A549 (cell line): Measurements from ENCODE around the gene SSC5D. TPM values are rescaled to one million over a fixed set of nuclear protein-coding genes. Genes with fewer than 3 reads are reported as not detected.

Source experiments
- ATAC-seq, 2 experiments: fragments of 200-7000 bp in 1 of 2; fragments of >200 bp in 1 of 2; cut with Nextera tagmentation in 1 of 2; cut with Tn5 transposase in 1 of 2; 3 replicates each; pipeline versions ENCODE4 v1.8.0 to v1.9.1; 2018 to 2020; ENCODE audit warnings: mild to moderate bottlenecking in 1 of 2, moderate library complexity in 1 of 2
- CTCF ChIA-PET: fragments of 300-600 bp; sonication (Branson Sonifier 250); formaldehyde crosslinking; extraction: SDS; loops from one replicate; lab custom pipeline; 2021; ENCODE audit warnings: antibody characterized with exemption, inconsistent platforms; lab: Yijun Ruan, JAX
- POLR2A ChIA-PET: fragments of 350-600 bp; formaldehyde crosslinking; extraction: SDS; loops from one replicate; lab custom pipeline; 2021; ENCODE audit warnings: antibody characterized with exemption, inconsistent platforms; lab: Yijun Ruan, JAX
- DNase-seq, 2 experiments: peaks; one replicate each; pipeline versions ENCODE4 v3.0.0 to v3.0.0-alpha.2; 2011 to 2016; ENCODE audit warnings: low read depth in 1 of 2, low spot score in 1 of 2
- FAIRE-seq: peaks from 2 replicates; lab custom pipeline; 2011; peaks lifted over from hg19 to GRCh38; lab: Jason Lieb, UNC
- H3K27ac ChIP-seq, 2 experiments: fragments of >200 bp; sonication (Bioruptor Twin); formaldehyde crosslinking; 3 replicates each; pipeline ENCODE4 v1.5.1; 2016 to 2017
- H3K4me1 ChIP-seq: fragments of >200 bp; sonication (Bioruptor Twin); formaldehyde crosslinking; 3 replicates; pipeline ENCODE4 v1.6.1; 2016
- H3K4me2 ChIP-seq: fragments of >200 bp; sonication (Bioruptor Twin); formaldehyde crosslinking; 3 replicates; pipeline ENCODE4 v1.6.1; 2016
- H3K4me3 ChIP-seq: fragments of >200 bp; sonication (Bioruptor Twin); formaldehyde crosslinking; 3 replicates; pipeline ENCODE4 v1.5.1; 2016
- H3K9me3 ChIP-seq: fragments of >200 bp; sonication (Bioruptor Twin); formaldehyde crosslinking; 3 replicates; pipeline ENCODE4 v1.6.1; 2016
- CEBPB ChIP-seq, 2 experiments: fragments of >200 bp in 1 of 2; sonication (Bioruptor Twin) in 1 of 2; formaldehyde crosslinking in 1 of 2; IDR thresholded peaks; 2 replicates each; pipeline ENCODE4 v1.6.1; 2012 to 2016
- EP300 ChIP-seq, 2 experiments: fragments of >200 bp; sonication (Bioruptor Twin); formaldehyde crosslinking; IDR thresholded peaks; 2 replicates in 1 of 2; 3 replicates in 1 of 2; pipeline ENCODE4 v1.6.1; 2016 to 2017
- FOSB ChIP-seq: fragments of 250-450 bp; sonication (Bioruptor Pico); IDR thresholded peaks from 2 replicates; pipeline ENCODE4 v1.5.0; 2020; ENCODE audit warnings: mild to moderate bottlenecking, moderate library complexity
- GATA3 ChIP-seq: IDR thresholded peaks from 2 replicates; pipeline ENCODE4 v1.6.1; 2012; ENCODE audit warnings: borderline replicate concordance
- HEYL ChIP-seq: fragments of 250-450 bp; sonication (Bioruptor Pico); IDR thresholded peaks from 2 replicates; pipeline ENCODE4 v1.8.0; 2021; ENCODE audit warnings: mild to moderate bottlenecking, moderate library complexity
- HOXB5 ChIP-seq: fragments of 250-450 bp; sonication (Bioruptor Pico); IDR thresholded peaks from 2 replicates; pipeline ENCODE4 v1.5.0; 2020; ENCODE audit warnings: mild to moderate bottlenecking, moderate library complexity
- JUN ChIP-seq, 2 experiments: fragments of >200 bp; sonication (Bioruptor Twin); formaldehyde crosslinking; IDR thresholded peaks; 2 replicates in 1 of 2; 3 replicates in 1 of 2; pipeline ENCODE4 v1.6.1; 2016 to 2017
- KDM1A ChIP-seq: fragments of 200-600 bp; sonication (generic); IDR thresholded peaks from 2 replicates; pipeline ENCODE4 v1.6.1; 2016; ENCODE audit warnings: low read depth, mild to moderate bottlenecking
- MYC ChIP-seq: IDR thresholded peaks from 2 replicates; pipeline ENCODE4 v1.6.1; 2012; ENCODE audit warnings: mild to moderate bottlenecking, inconsistent platforms, low read length, improper control_type of control experiment, borderline replicate concordance
- NFE2L2 ChIP-seq: fragments of 150-350 bp; conservative IDR thresholded peaks from 2 replicates; pipeline ENCODE4 v1.6.1; 2014; ENCODE audit warnings: low read length
- NR3C1 ChIP-seq: fragments of >200 bp; sonication (Bioruptor Twin); formaldehyde crosslinking; IDR thresholded peaks from 3 replicates; pipeline ENCODE4 v1.6.1; 2017
- POLR2A ChIP-seq: IDR thresholded peaks from 2 replicates; pipeline ENCODE4 v1.6.1; 2012; ENCODE audit warnings: mild to moderate bottlenecking, low read length
- RAD21 ChIP-seq, 2 experiments: fragments of >200 bp in 1 of 2; sonication (Bioruptor Twin) in 1 of 2; formaldehyde crosslinking in 1 of 2; IDR thresholded peaks in 1 of 2; conservative IDR thresholded peaks in 1 of 2; 2 replicates in 1 of 2; 3 replicates in 1 of 2; pipeline ENCODE4 v1.6.1; 2012 to 2018; ENCODE audit warnings: inconsistent platforms in 1 of 2
- RCOR1 ChIP-seq: fragments of 150-350 bp; IDR thresholded peaks from 2 replicates; pipeline ENCODE4 v1.6.1; 2014; ENCODE audit warnings: antibody characterized with exemption, low read length, low read depth
- SMC3 ChIP-seq: fragments of >200 bp; sonication (Bioruptor Twin); formaldehyde crosslinking; IDR thresholded peaks from 3 replicates; pipeline ENCODE4 v1.6.1; 2018; ENCODE audit warnings: inconsistent platforms
- ZFP36 ChIP-seq: fragments of 450-650 bp; IDR thresholded peaks from 2 replicates; pipeline ENCODE4 v1.6.1; 2014; ENCODE audit warnings: borderline replicate concordance; ENCODE audit not compliant: partially characterized antibody
- WGBS: methylation state at CpG from one replicate; pipeline ENCODE4 v1.1.6; 2017; ENCODE audit errors: missing lambda C conversion rate; 5-methylcytosine and 5-hydroxymethylcytosine counted together
- polyA plus RNA-seq, 4 experiments: library from polyadenylated mRNA; depleted of rRNA in 3 of 4; stranded (reverse); fragments of >200 nt; fragmentation: RNase III in 1 of 4; extraction: RNeasy Plus Mini Kit Qiagen cat#74134 plus additional on column Dnase treatment in 1 of 4; gene quantifications; 2 replicates in 3 of 4; 3 replicates in 1 of 4; pipeline ENCODE4 v1.2.3, GENCODE V29; 2011 to 2017
- TF ChIP-seq, protein P1 (sequence below): fragments of 200-600 bp; sonication (generic); IDR thresholded peaks from 2 replicates; pipeline ENCODE4 v1.6.1; 2016; ENCODE audit warnings: antibody characterized with exemption, mild to moderate bottlenecking, moderate library complexity
- TF ChIP-seq, protein P2 (sequence below): IDR thresholded peaks from 2 replicates; pipeline ENCODE4 v1.6.1; 2012; ENCODE audit warnings: low read depth, borderline replicate concordance

The SSC5D gene
- polyA plus RNA-seq, 2 of the 4 experiments (the other 2 are of a cell fraction), result 0.22 to 1.5 TPM

DNA sequence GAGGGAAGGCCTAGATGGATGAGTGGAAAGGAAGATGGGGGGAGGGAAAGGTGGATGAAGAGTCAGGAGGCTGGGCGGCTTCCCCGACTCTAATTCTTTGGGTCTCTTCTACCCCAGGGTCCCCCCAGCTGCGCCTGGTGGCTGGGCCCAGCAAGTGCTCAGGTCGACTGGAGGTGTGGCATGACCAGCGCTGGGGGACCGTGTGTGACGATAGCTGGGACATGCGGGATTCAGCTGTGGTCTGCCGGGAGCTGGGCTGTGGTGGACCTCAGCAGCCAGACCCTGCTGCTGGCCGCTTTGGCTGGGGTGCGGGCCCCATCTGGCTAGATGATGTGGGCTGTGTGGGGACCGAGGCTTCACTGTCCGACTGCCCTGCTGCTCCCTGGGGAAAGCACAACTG lies 9.5 kb downstream of the SSC5D start:
- peaks cover 4% of the 10 kb centered on the region; the same call in 1 of the 3 replicates for H3K4me1 ChIP-seq
- H3K27ac ChIP-seq, result no peak overlapping the region
- TF ChIP-seq, protein P1, sequence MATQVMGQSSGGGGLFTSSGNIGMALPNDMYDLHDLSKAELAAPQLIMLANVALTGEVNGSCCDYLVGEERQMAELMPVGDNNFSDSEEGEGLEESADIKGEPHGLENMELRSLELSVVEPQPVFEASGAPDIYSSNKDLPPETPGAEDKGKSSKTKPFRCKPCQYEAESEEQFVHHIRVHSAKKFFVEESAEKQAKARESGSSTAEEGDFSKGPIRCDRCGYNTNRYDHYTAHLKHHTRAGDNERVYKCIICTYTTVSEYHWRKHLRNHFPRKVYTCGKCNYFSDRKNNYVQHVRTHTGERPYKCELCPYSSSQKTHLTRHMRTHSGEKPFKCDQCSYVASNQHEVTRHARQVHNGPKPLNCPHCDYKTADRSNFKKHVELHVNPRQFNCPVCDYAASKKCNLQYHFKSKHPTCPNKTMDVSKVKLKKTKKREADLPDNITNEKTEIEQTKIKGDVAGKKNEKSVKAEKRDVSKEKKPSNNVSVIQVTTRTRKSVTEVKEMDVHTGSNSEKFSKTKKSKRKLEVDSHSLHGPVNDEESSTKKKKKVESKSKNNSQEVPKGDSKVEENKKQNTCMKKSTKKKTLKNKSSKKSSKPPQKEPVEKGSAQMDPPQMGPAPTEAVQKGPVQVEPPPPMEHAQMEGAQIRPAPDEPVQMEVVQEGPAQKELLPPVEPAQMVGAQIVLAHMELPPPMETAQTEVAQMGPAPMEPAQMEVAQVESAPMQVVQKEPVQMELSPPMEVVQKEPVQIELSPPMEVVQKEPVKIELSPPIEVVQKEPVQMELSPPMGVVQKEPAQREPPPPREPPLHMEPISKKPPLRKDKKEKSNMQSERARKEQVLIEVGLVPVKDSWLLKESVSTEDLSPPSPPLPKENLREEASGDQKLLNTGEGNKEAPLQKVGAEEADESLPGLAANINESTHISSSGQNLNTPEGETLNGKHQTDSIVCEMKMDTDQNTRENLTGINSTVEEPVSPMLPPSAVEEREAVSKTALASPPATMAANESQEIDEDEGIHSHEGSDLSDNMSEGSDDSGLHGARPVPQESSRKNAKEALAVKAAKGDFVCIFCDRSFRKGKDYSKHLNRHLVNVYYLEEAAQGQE, result no peak
- TF ChIP-seq GATA3, result no peak
- no peak for TF ChIP-seq NR3C1
- no peak for TF ChIP-seq RCOR1
- no peak for TF ChIP-seq SMC3
- TF ChIP-seq CEBPB (IDR thresholded peaks at IDR 0.05), result no peak
- TF ChIP-seq, protein P2, sequence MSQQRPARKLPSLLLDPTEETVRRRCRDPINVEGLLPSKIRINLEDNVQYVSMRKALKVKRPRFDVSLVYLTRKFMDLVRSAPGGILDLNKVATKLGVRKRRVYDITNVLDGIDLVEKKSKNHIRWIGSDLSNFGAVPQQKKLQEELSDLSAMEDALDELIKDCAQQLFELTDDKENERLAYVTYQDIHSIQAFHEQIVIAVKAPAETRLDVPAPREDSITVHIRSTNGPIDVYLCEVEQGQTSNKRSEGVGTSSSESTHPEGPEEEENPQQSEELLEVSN, result no peak
- TF ChIP-seq NFE2L2, result no peak
- no peak for TF ChIP-seq RAD21 (conservative IDR thresholded peaks at IDR 0.05 in 1 of 2, IDR thresholded peaks at IDR 0.05 in 1 of 2)
- no peak for TF ChIP-seq EP300 (IDR thresholded peaks at IDR 0.05)
- no peak for TF ChIP-seq MYC
- TF ChIP-seq JUN (IDR thresholded peaks at IDR 0.05), result no peak
- no peak overlapping the region for H3K4me2 ChIP-seq
- no peak for FAIRE-seq
- DNase-seq, result no peak
- WGBS, result 82% methylated on average over 13 of the region's 13 CpGs
- no peaks in the 10 kb centered on the region for H3K9me3 ChIP-seq
- CTCF ChIA-PET, result interaction anchor here (0.7 to 17.3 kb wide), 11 partner anchors 10 to 355 kb away, joined by 3 to 194 read pairs (median 5); partner anchors contain the start of genes NAT14, ZNF628 and ZNF865
- no peak for ATAC-seq
- H3K4me3 ChIP-seq, result no peak overlapping the region
- POLR2A ChIA-PET, result interaction anchor here (1.5 kb wide), 1 partner anchor 13 kb away, joined by 3 read pairs; the partner anchor contains the start of gene NAT14

GRCh38 chr19:55498246-55498840 lies 10.1 kb downstream of the SSC5D start:
- ChIA-PET CTCF (interaction anchor here (0.7 to 17.3 kb wide), 11 partner anchors 9 to 356 kb away, joined by 3 to 194 read pairs (median 5); partner anchors contain the start of genes NAT14 and ZNF628), POLR2A (interaction anchor here (1.5 kb wide), 1 partner anchor 13 kb away, joined by 3 read pairs; the partner anchor contains the start of gene NAT14)
- H3K27ac ChIP-seq, result no peak overlapping the region
- TF ChIP-seq HOXB5 (CRISPR knock-in tag), result no peak
- peak; percentile 67 for TF ChIP-seq ZFP36
- TF ChIP-seq KDM1A, result peak; percentile 37; the same call in 1 of the 2 replicates
- no peak overlapping the region for H3K4me2 ChIP-seq
- ATAC-seq (no peak), DNase-seq (no peak), FAIRE-seq (peak; percentile 32)
- 66% methylated on average over 2 of the region's 2 CpGs for WGBS
- no peaks in the 10 kb centered on the region for H3K4me1 ChIP-seq
- 0 out of 3 replicates have a peak, but pooled peaks cover 3% of the 10 kb centered on the region for H3K9me3 ChIP-seq
- no peak overlapping the region for H3K4me3 ChIP-seq

- FAIRE-seq (no peak), DNase-seq (no peak), ATAC-seq (no peak)
- Histone ChIP-seq H3K9me3 (peaks cover 9% of the 10 kb centered on the region; the same call in 1 of the 3 replicates), H3K4me1 (no peaks in the 10 kb centered on the region), H3K27ac (no peak overlapping the region), H3K4me2 (no peak overlapping the region), H3K4me3 (no peak overlapping the region)
- TF ChIP-seq POLR2A, result no peak
- no peak for TF ChIP-seq FOSB (CRISPR knock-in tag)
- TF ChIP-seq HEYL (CRISPR knock-in tag), result no peak
- ChIA-PET CTCF (interaction anchor here (0.7 to 5.7 kb wide), 9 partner anchors 12 to 411 kb away, joined by 3 to 219 read pairs (median 6); partner anchors contain the start of genes NAT14, SSC5D and ZNF865), POLR2A (interaction anchor here (1.0 to 1.3 kb wide), 2 partner anchors 24 to 124 kb away, joined by 3 to 6 read pairs; partner anchors contain the start of genes ZNF628 and ZNF784)
- 87% methylated on average over 26 of the region's 26 CpGs for WGBS
Measured at GRCh38 chr19:55500368-55500952, 12.2 kb downstream of the SSC5D start.
